ENCODE results near the gene FAM124A.
"Not testable (repeated sequence)": the region's sequence is repeated elsewhere in the genome, so short reads cannot be mapped to it uniquely, and the experiment has no call there.

The FAM124A gene

DNA sequence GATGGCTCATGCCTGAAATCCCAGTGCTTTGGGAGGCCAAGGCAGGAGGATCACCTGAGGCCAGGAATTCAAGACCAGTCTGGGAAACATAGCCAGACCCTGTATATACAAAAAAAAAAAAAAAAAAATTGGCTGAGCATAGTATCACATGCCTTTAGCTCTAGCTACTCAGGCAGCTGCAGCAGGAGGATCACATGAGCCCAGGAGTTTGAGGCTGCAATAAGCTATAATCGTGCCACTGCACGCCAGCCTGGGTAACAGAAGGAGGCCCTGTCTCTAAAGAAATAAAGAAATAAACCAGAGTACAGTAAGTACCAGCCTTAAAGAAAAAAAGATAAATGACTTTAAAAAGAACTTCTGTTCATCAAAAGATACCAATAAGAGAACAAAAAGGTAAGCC, 52.9 kb downstream of the FAM124A start:
- no peak for DNase-seq

DNA sequence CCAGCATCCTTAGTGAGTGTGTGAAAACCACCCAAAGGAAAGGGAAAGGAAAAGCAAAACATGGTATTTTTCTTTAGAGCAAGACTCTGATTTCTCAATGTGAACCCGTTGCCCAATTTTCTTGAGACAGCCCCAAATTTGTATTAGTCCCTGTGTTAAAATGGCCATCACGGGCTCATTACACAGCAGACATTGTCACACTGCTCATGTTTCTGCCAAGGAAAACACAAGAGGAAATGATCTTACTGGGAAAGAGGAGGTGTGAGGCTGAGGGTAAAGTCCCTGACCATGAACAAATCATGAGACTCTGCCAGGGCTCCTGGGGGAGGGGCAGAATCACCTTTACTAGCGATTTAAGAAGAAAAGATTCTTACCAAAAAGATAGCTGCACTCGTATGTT, 54.4 kb downstream of the FAM124A start:
- DNase-seq, result no peak

DNA sequence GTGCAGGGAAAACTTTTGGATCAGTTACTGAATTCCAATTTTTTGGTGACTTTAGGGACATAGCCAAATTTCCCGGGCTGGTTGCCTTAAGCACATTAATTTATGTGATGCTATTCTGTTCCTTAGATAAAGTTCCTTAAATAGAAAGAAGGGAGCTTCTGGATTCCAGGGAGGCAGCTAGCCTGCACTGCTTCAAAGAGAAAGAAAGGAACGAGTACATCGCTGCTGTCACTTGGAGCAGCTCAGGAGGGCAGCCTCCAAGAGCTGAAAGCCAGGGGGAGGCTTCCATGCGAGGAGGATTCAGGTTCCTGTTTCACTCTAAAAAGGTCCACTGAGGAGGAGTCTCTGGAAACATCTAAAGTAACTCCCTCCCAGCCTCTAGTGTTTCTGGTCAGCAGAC, 55.7 kb downstream of the FAM124A start:
- no peak for DNase-seq

DNA sequence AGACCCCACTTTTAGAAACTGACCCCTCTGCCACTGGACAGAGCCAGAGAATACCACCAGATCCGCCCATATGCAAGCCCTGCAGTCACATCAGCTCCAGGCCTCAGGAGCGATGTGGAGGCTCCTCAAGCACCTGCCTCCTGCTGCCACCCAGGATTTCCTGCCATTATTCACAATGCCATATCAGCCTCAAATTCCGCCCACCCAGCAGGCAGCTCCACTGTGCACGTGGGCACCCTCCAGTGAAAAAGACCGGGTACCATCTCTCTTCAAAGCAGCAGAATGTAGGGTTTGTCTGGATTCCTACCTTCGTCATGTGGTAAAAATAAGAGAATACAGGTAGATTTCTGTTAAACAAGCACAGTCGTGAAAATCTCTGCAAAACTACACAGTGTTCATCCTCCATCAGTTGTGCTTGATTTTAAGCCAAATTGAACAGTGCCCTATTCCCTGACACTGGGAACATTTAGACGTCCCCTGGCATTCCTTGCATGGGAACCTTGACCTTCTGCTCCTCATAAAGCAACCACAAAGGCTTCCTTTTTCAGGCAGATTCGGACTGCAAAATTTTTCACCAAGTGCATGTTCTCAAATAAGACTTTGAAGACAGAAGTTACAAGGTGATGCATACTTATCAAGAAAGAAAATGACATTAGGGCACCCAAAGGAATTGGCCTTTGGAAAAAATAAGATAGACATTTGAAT, 56.4 kb downstream of the FAM124A start:
- DNase-seq, result no peak

DNA sequence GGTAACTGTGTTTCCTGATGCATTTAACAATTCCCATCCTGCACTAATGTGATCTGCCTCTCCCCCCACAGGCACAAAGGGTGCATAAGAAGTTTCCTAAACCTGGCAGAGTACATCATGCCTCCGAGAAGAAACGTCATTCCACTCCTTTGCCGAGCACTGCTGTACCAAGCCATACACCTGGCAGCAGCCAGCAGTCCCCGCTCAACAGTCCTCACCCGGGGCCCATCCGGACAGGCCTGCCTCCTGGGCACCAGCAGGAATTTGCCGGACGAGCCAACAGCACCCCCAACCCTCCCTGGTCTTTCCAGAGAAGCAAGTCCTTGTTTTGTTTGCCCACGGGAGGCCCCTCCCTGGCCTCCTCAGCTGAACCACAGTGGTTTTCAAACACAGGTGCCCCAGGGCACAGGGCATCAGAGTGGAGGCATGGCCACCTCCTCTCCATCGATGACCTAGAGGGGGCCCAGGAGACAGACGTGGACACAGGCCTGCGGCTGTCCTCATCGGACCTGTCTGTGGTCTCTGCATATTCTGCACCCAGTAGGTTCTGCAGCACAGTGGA, 58.3 kb downstream of the FAM124A start:
- DNase-seq, result no peak

DNA sequence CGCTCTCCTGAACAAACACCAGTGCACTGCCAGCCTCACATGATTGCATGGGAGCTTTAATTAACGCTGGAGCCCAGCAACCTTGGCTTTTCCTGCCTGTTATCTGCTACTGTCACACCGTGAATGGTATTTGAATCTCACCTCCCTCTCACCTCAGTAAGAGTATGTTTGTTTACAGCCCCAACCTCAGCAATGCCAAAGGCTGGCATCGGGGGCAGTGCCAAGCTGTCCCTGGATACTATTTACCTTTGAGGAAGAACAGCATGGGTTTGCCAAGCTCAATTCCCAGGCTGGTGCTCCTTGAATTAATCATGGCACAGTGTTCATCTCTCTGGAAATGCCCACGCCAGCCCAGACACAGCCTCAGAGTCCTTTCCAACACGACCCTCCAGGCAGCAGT, 60.1 kb downstream of the FAM124A start:
- DNase-seq, result no peak

DNA sequence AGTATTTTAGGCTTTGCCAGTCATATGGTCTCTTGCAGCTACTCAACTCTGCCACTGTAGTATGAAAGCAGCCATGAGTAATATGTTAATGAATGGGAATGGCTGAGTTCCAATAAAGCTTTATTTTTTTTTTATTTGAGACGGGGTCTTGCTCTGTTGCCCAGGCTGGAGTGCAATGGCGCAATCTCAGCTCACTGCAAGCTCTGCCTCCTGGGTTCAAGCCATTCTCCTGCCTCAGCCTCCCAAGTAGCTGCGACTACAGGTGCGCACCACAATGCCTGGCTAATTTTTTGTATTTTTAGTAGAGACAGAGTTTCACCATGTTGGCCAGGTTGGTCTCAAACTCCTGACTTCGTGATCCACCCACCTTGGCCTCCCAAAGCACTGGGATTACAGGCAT, 60.7 kb downstream of the FAM124A start:
- DNase-seq, result not testable (repeated sequence)

DNA sequence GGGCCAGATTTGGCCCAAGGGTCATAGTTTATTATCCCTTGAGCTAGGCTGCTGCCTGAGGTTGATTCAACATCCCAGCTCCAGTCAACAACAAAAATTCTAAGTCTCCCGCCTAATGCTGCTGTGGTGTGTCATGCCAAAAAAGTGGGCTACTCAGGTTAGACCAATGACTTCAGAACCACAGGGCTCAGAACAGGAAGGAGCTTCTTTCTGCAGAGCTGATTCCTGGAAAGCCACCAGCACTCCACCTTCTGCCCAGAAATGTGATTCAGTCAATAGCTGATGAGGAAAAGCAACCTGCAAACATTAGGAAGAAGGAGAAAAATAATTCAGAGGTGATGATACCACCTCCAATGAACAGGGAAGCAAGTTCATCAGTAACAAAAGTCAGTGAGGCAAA, 61.2 kb downstream of the FAM124A start:
- peak; percentile 7 for DNase-seq

DNA sequence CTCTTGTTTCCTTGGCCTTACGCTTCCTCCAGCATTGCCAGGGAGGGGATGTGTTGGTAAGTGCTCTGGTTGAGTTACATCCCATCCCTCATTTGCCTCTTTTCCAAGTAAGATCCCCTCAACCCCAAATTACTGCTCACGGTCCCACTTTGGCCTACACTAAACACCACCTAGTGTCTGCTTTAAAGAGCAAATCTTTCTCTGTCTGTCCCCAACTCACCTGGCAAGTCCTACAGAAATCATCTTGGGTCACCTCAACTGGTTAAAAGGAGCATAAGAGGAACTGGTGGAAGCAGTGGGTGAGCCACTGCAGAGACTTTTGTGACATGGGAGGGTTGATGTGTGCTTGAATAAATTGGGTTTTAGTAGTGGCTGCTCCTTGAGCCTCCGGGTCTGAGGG, 62.1 kb downstream of the FAM124A start:
- DNase-seq, result no peak

DNA sequence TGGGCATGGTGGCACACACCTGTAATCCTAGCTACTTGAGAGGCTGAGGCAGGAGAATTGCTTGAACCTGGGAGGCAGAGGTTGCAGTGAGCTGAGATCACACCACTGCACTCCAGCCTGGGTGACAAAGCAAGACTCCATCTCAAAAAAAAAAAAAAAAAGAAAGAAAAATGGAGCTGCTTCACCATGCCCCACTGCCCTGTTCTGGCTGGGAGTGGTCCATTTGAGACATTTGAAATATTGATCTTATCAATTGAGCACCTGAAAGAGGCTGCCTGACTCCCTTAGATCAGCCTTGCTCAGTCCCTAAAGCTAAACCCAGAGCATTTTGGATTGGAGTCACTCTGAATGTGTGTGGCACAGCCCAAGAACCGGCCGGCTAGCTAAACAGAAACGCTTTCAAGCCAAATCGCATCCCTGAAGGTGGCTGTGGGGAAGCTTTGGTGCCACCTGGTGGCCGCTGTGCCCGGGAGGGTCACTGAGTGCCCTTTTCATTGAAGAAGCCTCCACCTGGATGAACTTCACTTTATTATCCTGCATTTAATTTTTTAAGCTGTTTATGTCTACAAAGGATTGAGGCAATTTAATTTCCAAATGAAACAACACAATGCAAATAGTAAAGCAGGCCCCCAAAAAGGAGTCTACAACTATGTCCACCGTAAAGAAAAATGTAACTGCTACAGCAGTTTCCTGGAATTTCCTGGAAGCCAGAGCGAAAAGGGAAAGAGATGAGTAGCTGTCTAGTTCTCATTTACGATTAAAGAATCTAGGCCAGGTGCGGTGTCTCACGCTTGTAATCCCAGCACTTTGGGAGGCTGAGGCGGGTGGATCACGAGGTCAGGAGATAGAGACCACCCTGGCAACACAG, 64.2 kb downstream of the FAM124A start:
- DNase-seq, result peak; percentile 61

DNA sequence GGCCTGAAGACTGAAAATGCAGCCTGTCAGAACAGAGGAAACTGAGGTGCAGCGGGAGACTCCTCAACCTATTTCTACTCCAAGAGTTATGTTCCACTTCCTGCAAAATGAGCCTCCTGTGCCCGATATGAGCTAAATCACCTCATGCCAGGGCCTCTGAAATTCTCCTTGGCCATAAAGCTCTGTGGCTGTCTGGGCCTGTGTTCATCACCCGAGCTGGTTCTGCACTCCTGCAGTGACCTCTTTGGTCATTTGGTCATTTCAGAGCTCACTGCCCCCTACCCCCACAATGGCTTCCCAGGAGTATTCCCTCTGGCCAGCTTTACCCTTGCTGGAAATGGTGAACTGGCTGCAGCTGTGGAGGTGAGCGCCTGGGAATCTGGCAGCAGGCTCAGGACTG, 65.6 kb downstream of the FAM124A start:
- no peak for DNase-seq

DNA sequence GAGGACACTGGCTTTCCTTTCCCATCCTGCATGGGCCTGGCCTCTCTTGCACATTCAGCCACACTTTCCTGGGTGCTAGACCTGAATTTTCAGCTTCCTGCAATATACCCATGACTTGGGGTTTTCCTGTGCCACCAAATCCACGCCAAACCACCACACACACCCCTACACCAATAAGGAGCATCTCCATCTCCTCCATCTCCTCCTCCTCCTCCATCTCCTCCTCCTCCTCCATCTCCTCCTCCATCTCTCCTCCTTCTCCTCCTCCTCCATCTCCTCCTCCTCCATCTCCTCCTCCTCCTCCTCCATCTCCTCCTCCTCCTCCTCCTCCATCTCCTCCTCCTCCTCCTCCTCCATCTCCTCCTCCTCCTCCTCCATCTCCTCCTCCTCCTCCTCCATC, 66.1 kb downstream of the FAM124A start:
- DNase-seq, result not testable (repeated sequence)

DNA sequence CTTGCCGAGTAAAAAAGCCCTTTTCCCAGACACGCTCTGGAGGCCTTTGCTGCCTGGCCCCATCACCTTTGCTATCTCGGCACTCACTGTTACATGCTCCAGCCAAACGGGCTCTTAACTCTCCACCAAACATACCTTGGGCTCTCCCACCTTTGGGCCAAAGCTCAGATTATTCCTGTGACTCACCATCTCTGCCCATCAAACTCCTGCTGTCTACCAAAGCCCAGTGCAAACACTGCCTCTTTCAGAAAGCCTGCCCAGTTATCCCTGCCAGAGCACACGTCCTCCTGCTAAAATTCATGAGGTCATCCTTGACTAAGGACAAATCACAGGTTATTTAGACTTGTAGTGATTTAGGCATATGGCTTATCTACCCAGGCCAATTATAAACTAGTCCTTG, 69.1 kb downstream of the FAM124A start:
- DNase-seq, result peak; percentile 26

DNA sequence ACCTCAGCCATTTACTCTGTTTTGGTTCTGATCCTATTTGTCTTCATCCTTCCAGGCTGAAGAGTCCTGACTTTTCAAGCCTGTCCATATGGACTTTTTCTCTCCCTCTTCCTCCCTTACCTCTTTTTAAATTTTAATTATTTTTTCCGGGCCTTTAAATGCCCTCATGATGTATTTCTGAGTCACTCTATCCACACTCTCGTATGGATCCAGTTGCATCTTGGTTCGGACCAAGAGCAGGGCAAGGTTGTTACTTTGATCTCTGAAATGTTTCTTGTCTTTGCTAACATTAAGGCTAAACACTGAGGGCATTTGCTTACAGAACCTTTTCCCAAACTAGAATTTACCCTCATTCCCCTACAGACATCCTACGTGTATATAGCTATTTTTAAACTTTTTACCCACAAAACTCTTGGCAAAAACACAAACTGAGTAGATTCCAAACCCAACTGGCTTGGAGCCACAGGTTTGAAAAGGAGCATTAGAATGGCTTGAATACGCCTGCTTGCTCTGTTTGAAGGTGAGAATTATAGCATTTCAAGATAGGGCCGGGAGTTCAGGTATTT, 69.9 kb downstream of the FAM124A start:
- peak; percentile 76 for DNase-seq

DNA sequence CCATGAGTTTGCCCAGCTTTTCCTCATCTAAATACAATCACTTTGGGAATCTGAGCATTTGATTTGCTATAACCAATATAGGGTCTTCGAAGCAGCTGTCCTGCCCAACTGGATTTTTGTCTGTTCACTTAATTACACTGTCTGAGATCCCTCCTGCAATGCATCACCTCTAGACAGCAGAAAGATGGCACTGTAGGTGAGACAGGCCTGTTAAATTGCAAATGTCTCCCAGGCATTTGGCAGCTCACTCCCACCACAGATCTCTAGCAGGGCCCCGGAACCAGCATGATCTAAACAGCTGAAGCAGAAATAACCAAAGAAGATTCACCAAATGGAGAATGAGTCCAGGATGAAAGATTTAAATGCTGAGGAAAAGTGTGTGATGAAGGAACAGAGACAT, 75.4 kb downstream of the FAM124A start:
- no peak for DNase-seq

DNA sequence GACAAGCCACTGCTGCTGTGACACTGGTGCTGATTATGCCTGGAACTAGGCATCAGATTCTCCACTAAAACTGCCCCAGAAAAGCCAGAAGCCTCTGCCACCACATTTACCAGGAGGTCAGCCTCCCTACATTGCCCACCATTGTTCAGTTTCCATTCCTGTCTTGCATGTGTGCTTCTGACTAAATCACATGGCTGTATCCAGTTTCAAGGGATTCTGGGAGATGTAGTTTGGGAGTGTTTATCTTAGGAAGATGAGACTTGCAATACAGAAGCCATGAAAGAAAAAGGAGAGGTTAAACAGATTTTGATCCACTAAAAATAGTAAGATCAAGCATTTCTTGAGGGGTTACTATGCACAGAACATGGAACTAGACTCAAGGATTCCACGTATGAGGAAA, 76.6 kb downstream of the FAM124A start:
- DNase-seq, result peak; percentile 5

DNA sequence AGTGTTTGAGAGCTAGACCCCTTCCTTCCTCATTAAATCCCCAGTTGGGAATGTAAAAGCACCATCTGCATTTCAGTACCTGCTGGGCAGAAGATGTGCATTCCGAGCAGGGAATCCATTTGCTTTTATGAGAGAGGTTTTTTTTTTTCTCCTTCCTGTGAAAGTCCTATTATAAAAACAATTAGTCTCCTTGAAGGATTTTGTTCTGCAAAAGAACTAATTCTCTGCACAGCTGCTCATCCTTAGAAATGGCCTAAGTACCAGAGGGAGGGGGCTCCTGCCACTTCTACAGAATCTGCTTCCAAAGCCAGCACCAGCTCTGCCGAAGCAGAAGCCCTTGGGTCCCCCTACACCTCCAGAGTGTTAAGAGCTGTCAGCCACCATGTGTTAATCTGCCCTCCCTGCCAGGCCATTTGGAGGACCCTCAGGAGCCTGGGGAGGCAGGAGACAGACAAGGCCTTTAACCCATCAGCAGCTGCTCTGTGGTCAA, 80.9 kb downstream of the FAM124A start:
- no peak for DNase-seq

DNA sequence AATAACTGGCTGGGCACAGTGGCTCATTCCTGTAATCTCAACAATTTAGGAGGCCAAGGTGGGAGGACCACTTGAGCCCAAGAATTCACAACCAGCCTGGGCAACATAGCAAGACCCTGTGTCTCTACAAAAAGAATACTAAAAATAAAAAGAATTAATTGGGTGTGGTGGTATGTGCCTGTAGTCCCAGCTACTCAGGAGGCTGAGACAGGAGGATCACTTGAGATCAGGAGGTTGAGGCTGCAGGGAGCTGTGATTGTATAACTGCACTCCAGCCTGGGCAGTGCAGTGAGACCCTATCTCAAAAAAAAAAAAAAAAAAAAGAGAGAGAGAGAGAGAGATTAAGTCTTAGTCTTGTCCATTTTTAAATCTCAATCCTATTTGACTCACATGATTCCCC, 81.7 kb downstream of the FAM124A start:
- DNase-seq, result no peak

DNA sequence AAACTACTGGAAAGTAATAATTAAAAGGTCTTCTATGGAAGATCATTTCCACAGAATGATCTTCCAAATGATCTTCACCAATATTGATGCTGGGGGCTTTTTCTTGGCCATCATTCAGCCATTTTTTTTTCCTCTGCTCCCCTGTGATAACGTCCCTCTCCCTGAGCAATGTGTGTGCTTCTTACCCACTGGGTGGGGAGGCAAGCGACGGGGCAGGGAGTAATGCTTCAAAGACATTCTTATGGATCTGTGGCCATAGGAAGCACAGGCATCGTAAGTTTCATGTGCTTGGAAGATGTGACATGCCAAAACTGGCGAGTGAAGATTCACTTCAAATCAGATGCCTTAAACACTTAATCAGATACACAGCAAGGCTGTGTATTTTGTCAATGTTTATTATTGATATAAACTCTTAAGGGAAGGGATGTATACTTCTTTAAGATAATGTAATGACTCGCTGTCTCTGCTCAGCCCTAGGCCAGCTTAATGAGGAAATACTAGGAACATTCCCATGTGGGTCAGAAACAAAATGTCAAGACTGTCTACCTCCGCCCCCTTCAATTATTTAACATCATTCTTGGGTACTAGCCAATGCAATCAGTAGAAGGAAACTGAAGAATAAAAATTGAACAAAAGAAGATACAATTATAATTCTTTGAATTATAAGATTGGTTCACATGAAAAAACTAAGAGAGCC, 83.2 kb downstream of the FAM124A start:
- no peak for DNase-seq

DNA sequence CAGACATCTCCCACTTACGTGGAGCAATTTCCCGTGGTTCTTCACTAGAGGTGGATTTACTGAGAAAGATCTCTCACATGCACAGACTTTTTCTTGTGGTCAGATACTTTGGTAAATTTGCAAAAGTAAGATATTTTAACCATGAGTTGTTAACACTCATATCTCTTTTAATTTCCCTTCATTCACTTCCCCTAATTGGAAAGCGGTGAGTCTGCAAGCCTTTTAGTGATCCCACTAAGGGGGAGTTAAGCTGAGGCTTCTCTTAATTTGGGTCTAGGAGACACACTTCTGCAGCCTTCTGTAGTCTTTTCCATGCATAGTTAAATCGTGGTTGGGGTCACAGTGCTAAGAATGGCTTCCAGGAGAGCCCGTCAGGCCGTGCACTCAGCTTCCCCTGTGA, 86.6 kb downstream of the FAM124A start:
- no peak for DNase-seq

DNA sequence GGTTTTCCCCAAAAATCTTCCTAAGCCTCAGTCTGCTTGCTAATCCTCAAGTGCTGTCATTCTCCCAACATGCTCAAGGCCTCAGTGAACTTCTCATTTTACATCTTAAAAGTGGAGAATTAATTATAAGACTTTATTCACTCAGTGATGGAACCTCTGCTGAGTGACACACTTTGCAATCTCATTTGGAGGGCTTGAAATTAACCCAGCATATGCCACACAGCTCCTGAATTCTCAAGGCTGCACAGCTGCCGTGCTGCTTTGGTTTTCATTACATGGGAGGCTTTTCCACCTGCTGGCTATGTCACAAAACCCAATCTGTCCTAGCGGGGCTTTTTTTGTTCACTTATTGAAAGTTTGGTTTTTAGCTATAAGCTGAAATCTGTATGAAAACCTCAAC, 89.0 kb downstream of the FAM124A start:
- no peak for DNase-seq

DNA sequence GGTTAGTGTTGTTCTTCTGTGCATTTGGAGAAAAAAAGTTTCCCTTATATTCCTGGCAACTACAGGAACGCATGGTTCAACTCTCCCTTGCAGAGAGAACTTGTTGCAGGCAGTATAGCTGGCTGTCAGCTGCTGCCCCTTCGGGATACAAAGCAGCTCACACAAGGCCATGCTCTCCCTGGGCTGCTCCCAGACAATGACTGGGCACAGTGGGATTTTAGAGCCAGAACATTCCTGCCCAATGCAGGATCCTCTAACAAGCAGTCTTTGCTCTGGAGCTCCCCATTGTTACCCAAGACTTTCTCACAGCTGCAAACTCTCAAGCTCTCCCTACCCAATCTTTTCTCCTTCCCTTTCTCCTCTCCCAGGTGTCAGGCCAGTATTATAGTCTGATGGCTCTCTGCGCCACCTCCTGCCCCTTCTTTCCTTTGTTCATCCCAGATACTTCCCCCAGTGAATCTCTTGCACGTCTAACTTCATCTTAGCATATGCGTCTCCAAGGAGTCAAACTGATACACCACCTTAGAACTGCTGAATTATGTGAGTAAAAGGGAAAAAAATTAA, 89.8 kb downstream of the FAM124A start:
- DNase-seq, result no peak

DNA sequence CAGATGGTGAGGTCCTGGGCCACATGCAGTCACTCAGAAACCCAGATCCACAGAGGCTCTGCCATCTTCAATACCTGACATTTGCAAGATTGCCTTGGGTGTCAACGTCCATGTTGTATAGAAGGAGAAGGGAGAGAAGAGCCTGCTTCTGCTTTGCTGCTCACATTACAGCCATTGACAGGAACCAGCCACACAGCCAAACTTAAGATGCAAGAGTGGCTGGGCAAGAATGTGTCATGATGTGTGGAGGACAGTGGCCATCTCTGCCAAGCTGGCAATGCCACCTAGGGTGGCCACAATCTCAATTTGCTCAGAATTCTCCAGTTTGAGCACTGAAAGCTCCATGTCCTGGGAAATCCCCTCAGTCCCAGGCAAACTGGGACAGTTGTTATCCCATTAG, 91.4 kb downstream of the FAM124A start:
- DNase-seq, result no peak
